CD4-positive, alpha-beta T cell treated with Interleukin-6 at 100 ng/mL for 8 hours (primary cell): ENCODE measurements around the gene CCER1.

Experiments used
- DNase-seq: peaks from one replicate; pipeline ENCODE4 v3.0.0-alpha.2; 2020; ENCODE audit warnings: mixed read lengths, low spot score

Gene CCER1

GRCh38 chr12:90920222-90920621 lies 34.8 kb downstream of the CCER1 start:
- no peak for DNase-seq

- no peak for DNase-seq
These were observed 37.5 kb downstream of the CCER1 start for GRCh38 chr12:90917431-90917830.

GRCh38 chr12:90916516-90916915 lies 38.5 kb downstream of the CCER1 start:
- DNase-seq, result no peak

GRCh38 chr12:90915353-90915752 lies 39.6 kb downstream of the CCER1 start:
- DNase-seq, result no peak

GRCh38 chr12:90910958-90911357 lies 44.0 kb downstream of the CCER1 start:
- no peak for DNase-seq

GRCh38 chr12:90909069-90909770 lies 45.8 kb downstream of the CCER1 start:
- no peak for DNase-seq

- no peak for DNase-seq
These were observed 46.5 kb downstream of the CCER1 start for GRCh38 chr12:90908465-90908864.

GRCh38 chr12:90905691-90906370 lies 49.1 kb downstream of the CCER1 start:
- DNase-seq, result no peak

- DNase-seq, result no peak
These were observed 52.4 kb downstream of the CCER1 start for GRCh38 chr12:90902596-90902995.
